ENCODE measurements around the gene IQSEC2.

Gene IQSEC2

GRCh38 chrX:53281321-53281822, at the start of gene IQSEC2:
Gene IQSEC2, minus strand, starts transcription at chrX:53281584.
- peak; percentile 70 for DNase-seq (ENCODE audit: low spot score)

DNA sequence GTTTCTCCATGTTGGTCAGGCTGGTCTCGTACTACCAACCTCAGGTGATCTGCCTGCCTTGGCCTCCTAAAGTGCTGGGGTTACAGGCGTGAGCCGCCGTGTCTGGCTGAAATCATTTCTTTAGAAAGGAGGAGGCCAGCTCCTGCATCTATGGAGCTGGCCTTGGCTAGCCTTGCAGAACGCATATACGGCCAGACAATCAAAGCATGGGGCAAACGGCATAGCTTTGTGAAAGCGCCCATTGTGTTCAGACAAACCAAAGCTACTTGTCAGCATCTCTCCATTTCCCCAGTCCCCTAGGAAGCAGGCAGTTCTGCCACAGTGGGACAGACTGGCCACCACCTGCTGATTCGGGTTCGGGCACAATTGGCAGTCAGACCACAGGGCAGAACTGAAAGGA, 48.9 kb upstream of the IQSEC2 start:
- DNase-seq (ENCODE audit: low spot score) = no peak

GRCh38 chrX:53324803-53325202, 43.4 kb upstream of the IQSEC2 start:
- no peak for DNase-seq (ENCODE audit: low spot score)

- no peak for DNase-seq (ENCODE audit: low spot score)
Observed at GRCh38 chrX:53324085-53324484, 42.7 kb upstream of the IQSEC2 start.

GRCh38 chrX:53323196-53323595, 41.8 kb upstream of the IQSEC2 start:
- DNase-seq (ENCODE audit: low spot score) = no peak

GRCh38 chrX:53321943-53322497, 40.6 kb upstream of the IQSEC2 start:
- DNase-seq (ENCODE audit: low spot score) = no peak

DNA sequence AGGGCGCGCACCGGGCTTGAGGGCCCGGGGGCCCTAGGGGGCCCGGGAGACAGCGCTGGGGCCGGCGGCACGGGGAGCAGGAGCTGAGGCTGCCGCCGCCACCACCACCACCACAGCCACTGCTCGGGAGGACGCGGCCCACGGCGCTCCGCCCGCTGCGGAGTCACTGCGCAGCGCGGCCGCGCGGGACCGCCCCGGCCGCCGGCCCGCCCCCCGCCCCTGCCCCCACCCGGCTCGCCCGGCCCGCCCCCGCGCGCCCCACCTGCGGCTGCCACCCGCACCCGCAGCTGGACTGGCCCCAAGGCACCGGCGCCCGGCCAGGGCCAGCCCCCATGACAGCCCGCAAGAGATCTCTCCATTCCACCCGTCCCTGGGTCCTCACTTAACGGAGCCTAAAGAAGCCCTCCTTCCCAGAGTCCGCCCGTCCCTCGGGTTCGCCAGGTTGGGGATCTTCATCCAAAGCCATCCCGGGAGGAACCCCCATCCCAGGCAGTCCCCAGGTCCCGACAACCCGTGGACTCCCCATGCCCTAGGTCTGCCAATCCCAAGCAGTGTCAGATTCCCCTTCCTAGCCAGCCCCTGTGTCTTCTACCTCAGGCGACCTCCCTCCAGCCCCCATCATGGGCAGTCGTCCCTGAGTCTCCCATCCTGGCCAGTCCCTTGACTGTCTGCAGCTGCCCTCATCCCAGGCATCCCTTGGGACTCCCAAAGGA, 40.0 kb upstream of the IQSEC2 start:
- DNase-seq (ENCODE audit: low spot score) = no peak

GRCh38 chrX:53320543-53321229, 39.3 kb upstream of the IQSEC2 start:
- DNase-seq (ENCODE audit: low spot score) = no peak

DNA sequence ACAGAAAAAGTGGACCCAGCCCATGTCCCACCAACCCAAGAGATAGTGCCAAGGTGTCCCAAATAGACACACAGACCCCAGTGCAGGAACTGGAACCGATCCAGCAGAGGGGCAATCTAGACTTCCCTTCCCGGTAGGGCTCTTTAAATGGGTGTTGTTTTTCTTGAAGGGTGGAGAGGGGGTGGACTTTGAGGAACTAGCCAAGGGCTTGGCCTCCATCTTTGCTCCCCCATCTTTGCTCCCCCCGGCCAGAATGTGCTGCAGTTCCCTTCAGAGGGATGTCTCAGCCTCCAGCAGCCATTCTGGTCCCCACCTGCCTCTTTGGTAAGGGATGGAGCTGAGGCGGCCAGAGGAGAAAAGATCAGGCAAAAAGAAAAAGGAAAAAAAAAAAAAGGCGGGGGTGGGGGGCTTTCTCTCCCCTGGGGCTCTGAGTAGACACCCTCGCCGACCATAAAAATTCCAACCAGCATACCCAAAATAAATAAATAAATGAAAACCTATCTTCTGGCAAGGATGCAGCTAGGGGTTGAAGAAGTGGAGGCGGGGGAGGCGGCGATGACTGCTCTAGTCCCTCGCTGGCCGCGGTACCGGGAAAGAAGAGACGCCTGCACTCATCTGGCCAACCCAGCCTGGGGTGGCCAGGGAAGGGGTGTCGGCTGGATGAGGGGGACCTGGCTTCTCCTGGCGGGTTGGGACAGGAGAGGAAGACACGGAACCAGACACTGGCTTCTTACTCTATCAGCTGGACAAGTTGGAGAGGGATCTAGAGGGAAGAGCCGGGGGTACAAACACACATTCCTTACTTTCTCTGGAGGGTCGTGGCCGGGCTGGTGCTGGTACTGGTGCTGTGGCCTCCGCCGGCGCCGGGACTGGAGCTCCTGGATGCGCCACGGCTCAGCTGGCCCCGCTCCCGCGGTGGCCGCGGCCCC, 38.5 kb upstream of the IQSEC2 start:
- DNase-seq (ENCODE audit: low spot score) = no peak

DNA sequence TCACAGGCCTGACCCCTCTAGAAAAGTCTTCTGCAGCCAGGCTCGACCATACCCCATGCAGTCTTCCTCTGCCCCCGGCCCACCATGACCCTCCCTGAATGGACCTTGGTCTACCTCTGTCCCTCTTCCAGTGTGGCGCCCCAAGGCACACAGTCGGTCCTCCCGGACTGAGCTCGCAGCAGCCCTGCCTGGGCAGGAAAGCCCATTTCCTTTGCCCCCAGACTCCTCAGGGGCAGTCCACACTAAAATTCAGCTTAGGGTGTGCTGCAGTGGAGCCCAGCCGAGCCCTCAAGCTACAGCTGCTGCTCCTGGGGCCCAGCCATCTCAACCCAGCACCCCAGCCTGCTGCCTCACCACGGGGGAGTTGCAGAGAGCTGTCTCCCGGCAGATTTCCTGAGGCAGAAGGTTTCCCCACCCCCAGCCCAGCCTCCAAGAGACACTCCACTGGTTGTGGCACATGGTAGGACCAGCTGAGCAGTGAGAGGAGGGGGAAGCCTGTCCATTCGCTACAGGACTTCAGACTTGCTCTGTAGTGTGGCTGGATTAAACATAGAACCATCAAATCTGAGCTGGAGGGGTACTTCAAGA, 37.5 kb upstream of the IQSEC2 start:
- no peak for DNase-seq (ENCODE audit: low spot score)

- DNase-seq (ENCODE audit: low spot score) = peak; percentile 11
Observed at GRCh38 chrX:53317365-53318069, 36.1 kb upstream of the IQSEC2 start.

DNA sequence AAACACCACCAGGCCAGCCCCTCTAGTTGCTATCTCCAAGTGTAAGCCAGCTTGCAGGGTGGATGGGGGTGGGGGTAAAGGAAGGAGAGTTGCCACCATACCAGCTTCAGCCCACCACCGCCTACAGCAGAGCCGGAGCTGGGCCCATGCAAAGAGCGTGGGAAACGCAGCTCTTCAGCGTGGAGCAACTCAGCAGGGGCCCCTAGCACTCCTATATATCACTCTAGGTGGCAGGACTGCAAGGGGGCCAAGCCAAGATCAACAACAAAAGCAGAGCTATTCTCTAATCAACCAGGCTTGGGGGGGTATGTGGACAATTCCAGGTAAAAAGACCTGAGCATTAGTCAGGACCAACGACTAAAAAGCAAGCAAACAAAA, 35.5 kb upstream of the IQSEC2 start:
- no peak for DNase-seq (ENCODE audit: low spot score)

- no peak for DNase-seq (ENCODE audit: low spot score)
Observed at GRCh38 chrX:53316111-53316859, 34.9 kb upstream of the IQSEC2 start.

DNA sequence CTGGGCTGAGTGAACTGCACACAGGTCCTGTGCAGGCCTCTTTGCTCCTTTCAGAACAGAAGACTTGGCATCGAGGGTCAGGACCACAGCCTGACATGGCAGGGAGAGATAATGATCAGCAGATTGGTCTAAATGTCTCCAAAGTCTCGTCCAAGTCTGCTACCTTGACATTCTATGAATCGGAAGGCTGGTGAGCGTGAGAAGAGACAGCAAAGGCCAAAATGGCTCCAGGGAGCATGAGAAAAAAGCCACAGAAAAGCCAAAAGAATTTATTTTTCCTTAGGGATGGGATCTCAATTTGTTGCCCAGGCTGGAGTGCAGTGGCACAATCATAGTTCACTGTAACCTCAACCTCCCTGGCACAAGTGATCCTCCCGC, 32.3 kb upstream of the IQSEC2 start:
- DNase-seq (ENCODE audit: low spot score) = no peak

DNA sequence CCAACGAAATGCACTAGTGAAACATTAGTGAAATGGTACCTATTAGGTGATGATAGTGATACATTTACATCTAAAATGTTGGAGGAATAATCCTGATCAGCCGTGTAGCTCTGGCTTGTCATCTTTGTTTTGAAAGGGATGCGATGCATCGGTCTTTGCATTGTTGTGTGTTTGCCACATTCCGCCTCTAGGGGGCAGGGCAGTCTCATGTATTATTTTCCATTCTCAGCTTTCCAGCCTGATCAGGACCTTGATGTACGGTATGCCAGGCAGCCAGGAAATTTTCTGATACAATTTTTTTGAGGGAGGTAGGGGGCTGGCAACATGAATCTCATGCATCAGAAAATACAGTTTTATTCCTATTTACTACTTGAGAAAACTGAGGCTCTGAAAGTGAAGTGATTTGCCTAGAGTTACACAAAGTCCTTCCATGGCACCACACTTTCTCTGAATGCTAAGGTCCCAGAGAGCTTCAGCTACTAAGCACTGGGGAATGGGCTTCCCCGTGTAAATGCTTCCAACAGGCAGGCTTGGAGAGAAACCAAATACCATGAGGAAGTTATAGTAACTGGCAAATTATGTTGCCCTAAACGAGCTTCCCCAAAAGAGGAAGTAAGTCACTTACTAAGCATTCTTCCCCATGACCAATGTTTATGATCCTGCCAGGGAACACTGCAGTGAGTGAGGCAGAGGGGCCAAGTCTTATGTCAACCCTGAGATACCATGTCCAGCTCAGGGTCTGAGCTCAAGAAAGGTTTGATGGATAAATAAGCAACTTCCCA, 31.8 kb upstream of the IQSEC2 start:
- DNase-seq (ENCODE audit: low spot score) = peak; percentile 27

- no peak for DNase-seq (ENCODE audit: low spot score)
Observed at GRCh38 chrX:53309837-53310236, 28.5 kb upstream of the IQSEC2 start.

GRCh38 chrX:53308836-53309235, 27.5 kb upstream of the IQSEC2 start:
- DNase-seq (ENCODE audit: low spot score) = no peak

DNA sequence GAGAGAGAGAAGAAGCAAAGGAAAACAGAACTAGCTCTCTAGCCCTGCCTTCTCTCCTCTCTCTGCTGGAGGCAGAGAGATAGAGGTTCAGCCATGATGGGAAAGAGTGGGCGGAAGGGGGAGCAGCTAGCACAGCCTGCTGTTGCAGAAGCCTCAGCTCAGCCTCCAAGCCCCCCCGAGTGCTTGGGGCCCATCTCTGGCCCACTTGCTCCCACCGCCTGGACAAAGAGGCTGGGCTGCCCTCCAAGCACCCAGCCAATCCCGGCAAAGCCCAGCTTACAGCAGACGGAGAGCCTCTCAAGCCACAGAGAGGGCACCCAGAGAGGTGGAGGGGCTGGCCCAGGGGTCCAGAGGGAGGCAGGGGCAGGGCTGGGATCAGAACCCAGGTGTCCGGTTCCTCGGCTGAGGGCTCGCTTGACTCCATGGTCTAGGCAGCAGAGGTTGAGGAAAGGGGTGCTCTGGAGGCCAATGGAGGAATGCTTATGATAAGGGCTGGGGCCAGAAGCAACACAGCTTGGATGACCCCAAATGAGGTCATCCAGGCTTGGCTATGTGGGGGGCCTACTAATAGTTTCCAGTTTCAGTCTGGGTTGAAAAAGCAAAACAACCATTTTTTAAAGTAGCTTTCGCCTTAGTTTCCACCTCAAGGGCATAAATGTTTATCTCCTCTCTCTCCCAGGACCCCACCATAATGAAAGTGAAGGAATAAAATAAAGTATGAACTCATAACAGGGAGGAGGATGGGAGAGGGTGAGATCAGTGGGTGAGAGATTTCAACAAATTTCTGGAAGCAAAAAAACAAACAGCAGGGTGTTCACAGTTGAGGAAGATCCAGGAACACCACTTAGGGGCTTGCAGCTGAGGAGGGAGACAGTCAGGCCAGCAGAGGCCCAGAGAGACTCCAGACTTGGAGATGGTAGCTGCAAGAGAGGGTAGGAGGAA, 24.9 kb upstream of the IQSEC2 start:
- DNase-seq (ENCODE audit: low spot score) = no peak
